SK-N-SH (cell line): Measurements from ENCODE around the gene CPTP. TPM values are rescaled to one million over a fixed set of nuclear protein-coding genes. Genes with fewer than 3 reads are reported as not detected.
A peak's percentile ranks its signal among the peaks of the same experiment; 100 is the strongest.

Experiments
- CTCF ChIA-PET: fragments of 300-600, 350-600 bp; formaldehyde crosslinking; extraction: SDS; loops from one replicate; lab custom pipeline; 2021; lab: Yijun Ruan, JAX
- POLR2A ChIA-PET: fragments of 350-600 bp; sonication (Branson Sonifier 250); formaldehyde crosslinking; extraction: SDS; loops from one replicate; lab custom pipeline; 2020; ENCODE audit warnings: antibody characterized with exemption, inconsistent platforms; lab: Yijun Ruan, JAX
- DNase-seq: peaks from one replicate; pipeline ENCODE4 v3.0.0; 2012
- H2AFZ ChIP-seq: fragments of 200-600 bp; sonication (generic); 2 replicates; pipeline ENCODE4 v1.8.1; 2016; ENCODE audit warnings: antibody characterized with exemption, mild to moderate bottlenecking, low read depth
- H3F3A ChIP-seq: fragments of 200-600 bp; sonication (generic); replicated peaks from 2 replicates; pipeline ENCODE3; 2016; ENCODE audit warnings: antibody characterized with exemption, mild to moderate bottlenecking; ENCODE audit not compliant: insufficient read depth
- H3K27ac ChIP-seq, 2 experiments: fragments of 200-500 bp in 1 of 2; fragments of 200-600 bp in 1 of 2; sonication (Bioruptor generic) in 1 of 2; sonication (generic), shearing (Covaris generic) in 1 of 2; 2 replicates each; pipeline versions ENCODE4 v1.5.1 to v1.6.1; 2014 to 2016; ENCODE audit warnings: low read depth in 2 of 2, inconsistent platforms in 1 of 2, low read length in 1 of 2, mild to moderate bottlenecking in 1 of 2, mixed read lengths in 1 of 2
- H3K27me3 ChIP-seq: fragments of 200-600 bp; sonication (generic), shearing (Covaris generic); 2 replicates; pipeline ENCODE4 v1.6.1; 2016; ENCODE audit warnings: mixed run types; ENCODE audit not compliant: insufficient read depth
- H3K36me3 ChIP-seq, 2 experiments: fragments of 200-500 bp in 1 of 2; fragments of 200-600 bp in 1 of 2; sonication (Bioruptor generic) in 1 of 2; sonication (generic) in 1 of 2; replicated peaks in 1 of 2; 2 replicates each; pipeline versions ENCODE3 to v1.5.1; 2014 to 2016; ENCODE audit warnings: low read length in 1 of 2, mild to moderate bottlenecking in 1 of 2; ENCODE audit not compliant: insufficient read depth in 2 of 2, control insufficient read depth in 1 of 2
- H3K4me1 ChIP-seq, 2 experiments: fragments of 200-500 bp in 1 of 2; fragments of 200-600 bp in 1 of 2; sonication (Bioruptor generic) in 1 of 2; sonication (generic), shearing (Covaris generic) in 1 of 2; 2 replicates each; pipeline versions ENCODE4 v1.5.1 to v1.6.1; 2014 to 2016; ENCODE audit warnings: low read depth in 1 of 2, low read length in 1 of 2, mixed run types in 1 of 2; ENCODE audit not compliant: insufficient read depth in 2 of 2, control insufficient read depth in 1 of 2
- H3K4me2 ChIP-seq: fragments of 200-600 bp; sonication (generic), shearing (Covaris generic); 2 replicates; pipeline ENCODE4 v1.6.1; 2017; ENCODE audit warnings: mixed run types
- H3K4me3 ChIP-seq, 2 experiments: fragments of 200-500 bp in 1 of 2; fragments of 200-600 bp in 1 of 2; sonication (Bioruptor generic) in 1 of 2; sonication (generic), shearing (Covaris generic) in 1 of 2; 2 replicates each; pipeline versions ENCODE4 v1.5.1 to v1.8.1; 2014 to 2016; ENCODE audit warnings: low read depth in 2 of 2, inconsistent platforms in 1 of 2, low read length in 1 of 2, mild to moderate bottlenecking in 1 of 2, mixed read lengths in 1 of 2, moderate library complexity in 1 of 2
- H3K79me2 ChIP-seq: fragments of 200-600 bp; sonication (generic); 2 replicates; pipeline ENCODE4 v1.8.1; 2017; ENCODE audit warnings: mild to moderate bottlenecking; ENCODE audit not compliant: insufficient read depth
- H3K9ac ChIP-seq: fragments of 200-600 bp; sonication (generic); 2 replicates; pipeline ENCODE4 v1.6.1; 2017; ENCODE audit warnings: mixed run types
- H3K9me2 ChIP-seq: fragments of 200-600 bp; sonication (generic); 2 replicates; pipeline ENCODE4 v1.6.1; 2017; ENCODE audit warnings: mixed run types
- H3K9me3 ChIP-seq: fragments of 200-600 bp; sonication (generic); 2 replicates; pipeline ENCODE4 v1.6.1; 2017; ENCODE audit warnings: mixed run types, mild to moderate bottlenecking, moderate library complexity
- H4K20me1 ChIP-seq: fragments of 200-600 bp; sonication (generic); 2 replicates; pipeline ENCODE4 v1.6.1; 2017; ENCODE audit warnings: mild to moderate bottlenecking, mixed run types; ENCODE audit not compliant: insufficient read depth
- EP300 ChIP-seq, 2 experiments: IDR thresholded peaks; 2 replicates each; pipeline versions ENCODE4 v1.4.0 to v1.6.1; 2012; ENCODE audit warnings: borderline replicate concordance in 1 of 2, low read depth in 1 of 2, low read length in 1 of 2
- FOXJ3 ChIP-seq: sonication (generic); formaldehyde crosslinking; IDR thresholded peaks from 2 replicates; pipeline ENCODE4 v1.5.1; 2020; ENCODE audit warnings: mild to moderate bottlenecking, missing genetic modification reagents
- MEF2A ChIP-seq: IDR thresholded peaks from 2 replicates; pipeline ENCODE4 v1.4.0; 2012; ENCODE audit warnings: low read depth, borderline replicate concordance
- MXI1 ChIP-seq: IDR thresholded peaks from 2 replicates; pipeline ENCODE4 v1.6.1; 2012; ENCODE audit warnings: mild to moderate bottlenecking, low read depth, low read length, improper control_type of control experiment
- REST ChIP-seq: IDR thresholded peaks from 2 replicates; pipeline ENCODE4 v1.6.1; 2012; ENCODE audit warnings: mild to moderate bottlenecking, low read depth, low read length, moderate library complexity
- RFX5 ChIP-seq: IDR thresholded peaks from 2 replicates; pipeline ENCODE4 v1.6.1; 2012; ENCODE audit warnings: mild to moderate bottlenecking, improper control_type of control experiment, low read length
- ZBTB33 ChIP-seq: IDR thresholded peaks from 2 replicates; pipeline ENCODE4 v1.4.0; 2012; ENCODE audit warnings: low read depth, borderline replicate concordance
- WGBS: methylation state at CpG from one replicate; pipeline ENCODE4 v1.1.6; 2017; ENCODE audit warnings: low lambda C conversion rate; 5-methylcytosine and 5-hydroxymethylcytosine counted together
- polyA plus RNA-seq, 3 experiments: library from polyadenylated mRNA; depleted of rRNA; stranded (reverse); fragments of >200 nt; gene quantifications; 2 replicates each; pipeline ENCODE4 v1.2.3, GENCODE V29; 2012

Gene CPTP
- polyA plus RNA-seq, 1 of the 3 experiments (the other 2 are of a cell fraction) = 13.4 TPM

- H3K4me3 ChIP-seq = peak overlapping the region; percentile 74 to 80; a peak in 2 of 4 replicates
- peaks cover 5% of the 10 kb centered on the region for H3F3A ChIP-seq
- peaks cover 0 to 23% of the 10 kb centered on the region in 2 experiments for H3K36me3 ChIP-seq
- peak overlapping the region; percentile 80; the same call in 1 of the 2 replicates for H3K9ac ChIP-seq
- H3K9me2 ChIP-seq = no peaks in the 10 kb centered on the region
- H4K20me1 ChIP-seq = peaks cover 20% of the 10 kb centered on the region
- no peaks in the 10 kb centered on the region for H3K9me3 ChIP-seq
- TF ChIP-seq ZBTB33 = no peak
- no peak for TF ChIP-seq EP300 (IDR thresholded peaks at IDR 0.05; ENCODE audit: borderline replicate concordance in 1 of 2, low read depth in 1 of 2, low read length in 1 of 2)
- TF ChIP-seq REST = no peak
- TF ChIP-seq FOXJ3 (CRISPR knock-in tag) = no peak
- no peak for TF ChIP-seq MXI1
- TF ChIP-seq RFX5 = no peak
- no peak for TF ChIP-seq MEF2A
- ChIA-PET CTCF (interaction anchor here (1.0 to 1.6 kb wide), 5 partner anchors 19 to 46 kb away, joined by 3 to 5 read pairs (median 3); no protein-coding TSS in a partner anchor), POLR2A (no interaction called here)
- no peak for DNase-seq
- no peaks in the 10 kb centered on the region for H3K27me3 ChIP-seq
- H3K27ac ChIP-seq = no peak overlapping the region
- H3K79me2 ChIP-seq = peaks cover 49% of the 10 kb centered on the region
- peaks cover 0 to 38% of the 10 kb centered on the region in 2 experiments; a peak in 1 of 4 replicates for H3K4me1 ChIP-seq
- no peak overlapping the region for H2AFZ ChIP-seq
- 74% methylated on average over 8 of the region's 8 CpGs for WGBS
- H3K4me2 ChIP-seq = 0 out of 2 replicates have a peak overlapping the region, but pooled peaks have one; percentile 95
These were observed 1.5 kb downstream of the CPTP start for GRCh38 chr1:1326075-1326605.

- Histone ChIP-seq H3K27ac (no peak overlapping the region), H3K4me1 (peaks cover 0 to 37% of the 10 kb centered on the region in 2 experiments; a peak in 1 of 4 replicates), H3F3A (peaks cover 5% of the 10 kb centered on the region), H3K9ac (no peak overlapping the region), H2AFZ (no peak overlapping the region), H4K20me1 (peaks cover 9% of the 10 kb centered on the region; the same call in 1 of the 2 replicates), H3K9me3 (no peaks in the 10 kb centered on the region), H3K27me3 (no peaks in the 10 kb centered on the region), H3K9me2 (no peaks in the 10 kb centered on the region), H3K4me2 (no peak overlapping the region), H3K36me3 (peaks cover 0 to 14% of the 10 kb centered on the region in 2 experiments), H3K79me2 (peaks cover 38% of the 10 kb centered on the region), H3K4me3 (no peak overlapping the region)
- DNase-seq = no peak
- 91% methylated on average over 17 of the region's 40 CpGs for WGBS
- ChIA-PET CTCF (interaction anchor here (1.2 to 1.5 kb wide), 2 partner anchors 21 to 36 kb away, joined by 3 to 5 read pairs; partner anchors contain the start of gene DVL1), POLR2A (no interaction called here)
- no peak for TF ChIP-seq MXI1
These were observed 2.7 kb downstream of the CPTP start for GRCh38 chr1:1327291-1327690.
